ENCODE results near the gene SOWAHA.

Gene SOWAHA

GRCh38 chr5:132810605-132811004 lies 2.5 kb upstream of the SOWAHA start:
- DNase-seq: no peak

DNA sequence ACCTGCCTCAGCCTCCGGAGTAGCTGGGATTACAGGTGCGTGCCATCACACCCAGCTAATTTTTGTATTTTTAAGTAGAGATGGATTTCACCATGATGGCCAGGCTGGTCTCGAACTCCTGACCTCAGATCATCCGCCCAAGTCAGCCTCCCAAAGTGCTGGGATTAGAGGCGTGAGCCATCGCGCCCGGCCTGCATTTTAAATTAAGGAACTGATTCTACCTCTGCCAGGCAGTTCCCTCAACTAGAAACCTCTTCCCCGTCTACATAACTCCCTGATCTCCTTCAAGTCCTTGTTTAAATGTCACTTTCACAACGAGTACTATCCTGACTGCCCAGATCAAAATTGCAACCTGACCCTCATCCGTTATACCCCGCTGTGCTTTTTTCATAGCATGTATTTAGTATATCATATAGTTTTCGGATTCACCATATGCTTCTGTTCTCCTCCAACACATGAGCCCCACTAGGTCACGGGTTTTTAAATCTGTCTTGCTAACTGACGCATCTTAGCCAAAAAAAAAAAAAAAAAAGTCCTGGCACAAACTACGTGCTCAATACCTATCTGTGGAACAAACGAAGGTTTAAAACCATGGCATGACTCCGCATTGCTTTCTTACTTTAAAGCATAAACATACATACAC lies 858 bp upstream of the SOWAHA start:
- no peak for DNase-seq

DNA sequence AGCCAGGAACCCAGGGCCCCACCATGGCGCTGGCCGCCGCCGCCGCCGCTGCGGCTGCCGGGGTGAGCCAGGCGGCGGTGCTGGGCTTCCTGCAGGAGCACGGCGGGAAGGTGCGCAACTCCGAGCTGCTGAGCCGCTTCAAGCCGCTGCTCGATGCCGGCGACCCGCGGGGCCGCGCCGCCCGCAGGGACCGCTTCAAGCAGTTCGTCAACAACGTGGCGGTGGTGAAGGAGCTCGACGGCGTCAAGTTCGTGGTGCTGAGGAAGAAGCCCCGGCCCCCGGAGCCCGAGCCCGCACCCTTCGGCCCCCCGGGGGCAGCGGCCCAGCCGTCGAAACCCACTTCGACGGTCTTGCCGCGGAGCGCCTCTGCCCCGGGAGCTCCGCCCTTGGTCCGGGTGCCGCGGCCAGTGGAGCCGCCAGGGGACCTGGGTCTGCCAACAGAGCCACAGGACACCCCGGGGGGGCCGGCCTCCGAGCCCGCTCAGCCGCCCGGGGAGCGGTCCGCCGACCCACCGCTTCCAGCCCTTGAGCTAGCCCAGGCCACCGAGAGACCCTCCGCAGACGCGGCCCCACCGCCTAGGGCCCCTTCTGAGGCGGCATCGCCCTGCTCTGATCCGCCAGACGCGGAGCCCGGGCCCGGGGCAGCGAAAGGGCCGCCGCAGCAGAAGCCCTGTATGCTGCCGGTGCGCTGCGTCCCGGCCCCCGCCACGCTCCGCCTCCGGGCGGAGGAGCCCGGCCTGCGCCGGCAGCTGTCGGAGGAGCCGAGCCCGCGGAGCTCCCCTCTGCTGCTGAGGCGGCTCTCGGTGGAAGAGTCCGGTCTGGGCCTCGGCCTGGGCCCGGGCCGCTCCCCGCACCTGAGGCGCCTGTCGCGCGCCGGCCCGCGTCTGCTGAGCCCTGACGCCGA lies 749 bp downstream of the SOWAHA start:
- DNase-seq: no peak

- DNase-seq: no peak
These were observed 1.6 kb downstream of the SOWAHA start for GRCh38 chr5:132814503-132815294.

DNA sequence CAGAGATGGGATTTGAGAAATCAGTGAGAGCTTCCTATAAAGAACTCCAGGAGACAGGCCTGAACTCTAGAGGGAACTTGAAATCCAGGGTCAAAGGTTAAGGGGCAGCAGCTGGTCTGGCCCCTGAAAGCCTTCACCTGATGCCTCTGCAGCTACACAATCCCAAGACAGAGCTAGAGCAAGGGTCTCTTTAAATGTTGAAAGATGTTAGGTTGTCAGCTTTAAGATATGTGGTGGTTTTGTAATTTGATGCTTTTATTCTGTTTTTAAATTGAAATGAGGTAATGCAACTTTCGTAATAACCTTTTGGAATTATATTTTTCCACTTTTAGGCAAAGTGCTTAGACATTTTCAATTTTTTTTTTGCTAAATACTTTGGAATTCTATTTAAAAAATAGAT lies 2.4 kb downstream of the SOWAHA start:
- DNase-seq: no peak

DNA sequence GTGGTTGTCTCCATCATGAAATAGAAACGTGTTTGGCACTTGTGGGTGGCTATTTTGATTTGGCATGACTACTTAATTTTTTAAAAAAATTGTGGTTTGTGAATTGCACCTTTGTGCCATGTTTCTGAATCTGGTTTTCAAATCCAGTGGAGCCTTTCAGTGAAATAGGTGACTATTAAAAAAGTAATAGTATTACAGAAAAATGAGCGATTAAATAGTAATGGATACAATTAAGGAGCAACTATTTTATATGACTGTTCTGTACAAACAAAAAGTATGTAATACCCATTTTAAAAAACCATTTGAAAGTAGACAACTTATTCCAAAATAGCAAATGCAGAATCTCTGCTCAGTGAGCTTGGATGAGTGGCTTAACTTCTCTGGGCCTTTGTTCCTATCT lies 3.0 kb downstream of the SOWAHA start:
- DNase-seq: no peak

DNA sequence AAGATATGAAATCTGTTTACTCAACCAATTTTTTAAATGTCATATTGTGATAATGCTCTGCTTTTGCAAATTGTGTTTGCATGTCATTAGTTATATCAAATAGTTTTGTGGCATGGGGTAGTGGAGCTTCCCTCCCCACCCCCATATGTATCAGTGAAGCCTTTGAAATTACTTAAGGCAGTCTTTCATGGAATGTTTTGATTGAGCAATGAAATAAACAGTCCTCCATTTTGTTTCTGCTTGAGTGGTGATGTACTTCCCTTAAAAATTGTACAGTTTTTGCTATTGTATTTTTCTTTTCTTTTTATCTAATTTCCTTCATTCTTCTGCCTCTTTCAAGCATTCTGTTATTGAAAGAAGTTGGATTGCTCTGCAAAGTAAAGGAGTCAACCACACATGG lies 3.5 kb downstream of the SOWAHA start:
- DNase-seq: no peak

- DNase-seq: no peak
These were observed 3.9 kb downstream of the SOWAHA start for GRCh38 chr5:132817011-132817410.

DNA sequence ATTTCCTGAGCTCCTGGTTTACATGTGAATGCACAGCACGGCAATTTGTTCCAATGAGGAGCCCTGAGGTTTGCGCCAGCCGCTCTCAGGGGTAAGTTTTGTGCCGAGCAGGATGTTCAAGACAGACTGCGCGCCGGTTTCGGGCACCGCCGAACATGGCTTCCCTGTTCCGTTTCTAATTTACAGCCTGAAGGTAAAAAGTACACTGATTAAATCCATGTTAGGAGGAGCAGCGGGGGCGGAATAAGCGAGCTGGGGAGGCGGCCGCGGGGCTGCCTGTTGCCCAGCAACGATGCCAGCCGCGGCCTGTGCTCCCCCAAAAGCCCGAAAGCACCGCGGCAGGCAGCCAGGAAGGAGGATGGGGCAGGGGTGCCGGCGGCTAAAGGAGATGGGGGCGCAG lies 6.4 kb downstream of the SOWAHA start:
- no peak for DNase-seq

DNA sequence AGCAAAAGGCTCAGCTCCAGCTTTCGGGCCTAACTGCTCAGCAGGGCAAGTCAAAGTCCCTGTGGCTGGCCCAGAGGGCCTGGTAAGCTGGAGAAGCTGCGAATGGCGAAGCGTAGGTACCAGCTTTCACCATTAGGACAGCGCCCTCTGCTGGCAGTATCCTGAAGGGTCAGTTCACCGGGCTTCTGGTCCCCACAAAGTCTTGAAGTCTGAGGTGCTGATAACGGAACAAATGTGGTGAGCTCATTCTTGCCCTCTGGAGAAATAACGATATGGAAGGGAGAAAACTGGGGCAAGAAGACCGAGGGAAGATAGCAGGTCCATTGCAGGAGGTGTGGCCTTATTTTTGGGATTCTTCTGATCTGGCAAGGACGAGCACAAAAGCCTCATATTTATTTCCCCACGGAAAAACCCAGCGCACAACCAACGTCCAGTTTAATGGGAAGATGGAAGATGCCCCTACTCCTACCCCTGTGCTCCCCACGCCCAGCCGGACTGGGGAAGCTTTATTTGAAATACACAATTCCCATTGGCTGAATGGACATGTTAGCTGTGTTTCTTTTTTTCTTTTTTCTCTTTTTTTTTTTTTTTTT lies 7.2 kb downstream of the SOWAHA start:
- DNase-seq: peak; percentile 86 to 90

DNA sequence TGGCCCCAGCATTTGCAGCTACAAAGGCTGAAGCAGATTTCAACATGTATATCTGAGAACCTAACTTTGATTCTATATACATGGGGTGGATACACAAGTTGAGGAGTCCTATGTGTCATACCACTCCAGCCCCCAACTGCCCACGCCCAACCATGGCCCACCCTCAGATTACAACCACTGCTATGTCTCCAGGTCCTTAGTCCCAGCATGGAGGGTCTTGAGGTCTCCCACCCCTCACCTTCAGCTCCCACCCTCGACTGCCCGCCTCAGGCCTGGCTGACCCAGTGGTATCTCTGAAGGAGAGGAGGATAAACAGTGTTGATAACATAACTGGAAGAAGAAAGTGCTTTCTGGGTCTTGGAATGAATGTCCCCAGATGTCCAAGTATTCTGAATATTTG lies 8.2 kb downstream of the SOWAHA start:
- DNase-seq: no peak

GRCh38 chr5:132821791-132822190 lies 8.7 kb downstream of the SOWAHA start:
- DNase-seq: no peak

GRCh38 chr5:132822650-132823480 lies 9.8 kb downstream of the SOWAHA start:
- DNase-seq: no peak

DNA sequence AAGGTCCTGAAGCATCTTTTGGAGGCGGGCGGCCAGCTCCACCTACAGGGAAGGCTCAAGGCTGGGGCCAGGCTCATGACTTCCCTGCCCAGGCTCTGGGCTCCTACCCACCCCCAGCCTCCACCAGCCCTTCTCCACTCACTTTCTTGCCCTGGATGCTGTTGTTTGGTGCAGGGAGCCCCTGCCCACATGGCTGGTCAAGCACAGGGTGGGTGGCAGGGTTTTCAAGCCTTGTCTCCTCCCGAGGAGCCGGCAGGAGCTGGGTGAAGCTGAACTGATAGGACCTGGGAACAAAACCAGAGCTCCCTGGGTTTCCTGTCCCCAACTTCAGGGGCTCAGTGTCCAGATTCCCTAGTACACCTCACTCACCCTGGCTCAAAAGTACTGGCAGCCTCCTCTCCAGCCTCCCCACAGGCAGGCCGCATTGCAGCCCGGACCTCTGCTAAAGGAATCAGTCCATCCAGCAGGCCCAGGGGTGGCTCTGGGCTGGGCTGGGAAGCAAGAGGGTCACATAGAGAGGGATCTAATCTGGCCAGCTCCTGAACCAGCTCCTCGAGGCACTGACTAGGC lies 10.5 kb downstream of the SOWAHA start:
- DNase-seq: no peak

- DNase-seq: no peak
These were observed 11.3 kb downstream of the SOWAHA start for GRCh38 chr5:132824426-132824825.

DNA sequence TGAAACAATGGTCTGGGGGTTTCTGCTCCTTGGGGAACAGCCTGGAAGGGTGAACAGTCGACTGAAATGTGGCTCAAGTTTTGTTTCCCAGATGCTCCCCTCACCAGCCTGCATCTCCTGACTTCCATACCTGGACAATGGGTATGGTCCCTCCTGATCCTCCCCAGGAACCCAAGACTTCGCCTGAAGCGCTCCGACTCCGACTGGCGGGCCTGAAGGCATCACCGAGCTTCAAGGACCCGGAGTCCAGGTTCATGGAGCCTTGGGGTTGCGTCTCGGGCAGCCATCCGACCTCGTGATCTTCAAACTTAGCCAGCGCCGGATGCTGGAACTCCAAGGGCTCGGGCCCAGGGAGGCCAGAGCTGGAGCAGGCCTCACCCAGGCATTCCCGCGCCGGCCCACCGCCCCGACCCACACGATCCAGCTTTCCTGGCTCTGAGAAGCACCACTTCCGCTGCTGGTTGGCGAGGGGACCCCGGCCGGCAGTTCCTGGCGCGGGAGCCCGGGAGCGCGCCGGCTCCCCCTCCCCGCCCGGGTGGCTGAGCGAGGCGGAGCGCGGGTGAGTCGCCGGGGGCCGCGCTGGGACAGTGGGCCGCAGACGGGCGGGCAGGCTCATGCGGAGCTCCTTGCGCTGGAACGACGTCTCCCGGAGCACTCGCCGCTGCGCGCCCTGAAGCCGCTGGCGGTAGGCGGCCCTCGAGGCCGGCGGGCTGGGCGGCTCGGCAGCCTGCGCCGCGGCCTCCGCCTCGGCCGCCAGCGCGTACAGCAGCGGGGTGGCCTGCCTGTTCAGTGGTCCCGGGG lies 12.1 kb downstream of the SOWAHA start:
- DNase-seq: no peak

DNA sequence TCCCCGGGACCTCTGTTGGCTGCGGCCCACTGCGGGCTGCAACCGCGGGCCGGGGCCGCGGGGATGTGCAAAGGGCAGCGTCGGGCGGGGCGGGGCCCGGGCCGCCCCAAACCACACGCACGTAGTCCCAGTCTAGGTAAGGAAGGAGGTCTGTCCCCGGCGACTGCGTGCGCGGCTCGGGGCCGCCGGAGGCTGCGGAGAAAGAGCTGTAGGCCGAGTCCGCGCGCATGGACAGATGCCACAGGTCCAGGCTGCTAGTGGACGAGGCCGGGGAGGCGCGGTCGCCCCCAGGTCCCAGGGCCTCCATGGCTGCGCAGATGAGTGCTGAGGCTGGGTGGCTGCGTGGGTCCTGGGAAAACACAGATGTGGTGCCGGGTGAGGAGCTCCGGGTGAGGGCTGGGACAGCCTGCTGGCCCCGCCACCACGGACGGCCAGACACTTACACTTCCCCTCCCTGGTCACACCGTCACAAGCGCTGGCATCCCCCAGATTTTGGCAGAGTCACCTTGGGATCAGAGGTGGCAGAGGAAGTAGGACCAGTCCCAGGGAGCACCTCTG lies 12.8 kb downstream of the SOWAHA start:
- DNase-seq: no peak

DNA sequence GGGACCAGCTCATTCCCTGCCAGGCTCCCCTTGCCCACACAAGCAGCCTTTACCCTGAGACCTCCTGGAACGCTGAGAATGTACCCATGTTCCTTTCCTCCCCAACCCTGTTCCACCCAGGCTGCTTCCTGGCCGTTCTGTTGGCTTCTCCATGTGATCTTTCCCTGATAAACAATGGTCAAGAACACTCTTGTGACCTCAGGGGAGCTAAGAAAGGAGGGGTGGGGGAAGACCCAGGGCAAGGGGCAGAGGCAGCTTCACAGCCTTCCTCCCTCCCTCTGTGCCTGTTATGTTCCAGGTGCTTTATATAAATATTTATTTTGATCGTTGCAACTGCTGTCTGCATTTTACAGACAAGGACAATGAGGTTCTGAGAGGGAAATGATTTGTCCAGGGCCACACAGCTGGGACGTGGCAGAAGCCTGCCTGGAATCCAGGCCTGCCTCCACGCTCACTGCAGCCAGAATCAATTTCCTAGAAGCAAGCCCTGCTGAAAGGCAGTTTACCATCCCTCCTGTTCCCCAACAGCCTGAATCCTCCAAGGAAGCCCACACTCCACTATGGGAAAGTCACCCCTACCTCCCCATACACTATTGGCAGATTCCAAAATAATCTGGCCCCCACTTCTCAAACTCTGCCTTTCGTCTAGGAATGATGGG lies 13.5 kb downstream of the SOWAHA start:
- DNase-seq: no peak

DNA sequence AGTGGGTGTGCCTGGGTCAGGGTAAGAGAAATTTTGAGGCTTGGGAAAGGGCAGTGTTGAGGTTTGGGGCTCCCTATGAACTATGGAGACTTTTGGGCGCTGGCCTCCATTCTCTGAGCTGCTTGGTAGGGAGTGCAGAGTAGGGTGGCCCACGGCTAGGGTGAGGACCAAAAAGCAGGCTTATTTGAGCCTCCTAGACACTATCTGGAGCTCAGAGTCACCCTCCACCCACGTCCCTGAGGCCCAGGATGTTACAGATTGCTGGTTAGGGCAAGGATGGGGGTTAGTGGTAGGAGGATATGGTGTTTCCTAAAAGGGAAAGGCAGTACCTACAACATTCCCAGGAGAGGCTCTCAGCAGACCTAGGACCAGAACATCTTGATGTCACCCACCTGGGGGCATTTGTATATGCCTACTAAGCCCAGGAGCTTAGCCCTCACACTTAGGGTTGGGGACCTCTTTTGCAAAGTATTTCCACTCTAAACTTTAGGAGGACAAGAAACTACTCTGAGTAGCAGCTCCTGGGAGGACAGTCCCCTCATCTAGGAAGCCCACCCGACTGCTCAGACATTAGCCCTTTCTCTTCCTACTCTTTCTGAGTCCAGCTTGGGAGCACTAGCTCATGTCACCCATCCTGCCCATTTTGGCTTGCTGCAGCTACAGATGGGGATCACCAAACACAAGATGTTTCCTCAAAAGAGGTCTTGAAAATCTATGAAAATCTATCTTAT lies 15.0 kb downstream of the SOWAHA start:
- no peak for DNase-seq
